IMR-90 (cell line): ENCODE measurements around the gene TMEM181. TPM values are rescaled to one million over a fixed set of nuclear protein-coding genes. Genes with fewer than 3 reads are reported as not detected.

ENCODE experiments used
- ATAC-seq: fragments of 200-7000 bp; cut with Tn5 transposase; 2 replicates; pipeline ENCODE4 v1.9.1; 2020; ENCODE audit warnings: low read depth, mild to moderate bottlenecking, moderate library complexity
- BruUV-seq: library from RNA; stranded (reverse); fragments of 400-500 nt; replicated peaks from 2 replicates; lab custom pipeline; 2021; lab: Mats Ljungman, UMichigan
- CTCF ChIA-PET: fragments of 300-600 bp; formaldehyde crosslinking; extraction: SDS; loops from one replicate; lab custom pipeline; 2021; ENCODE audit warnings: antibody characterized with exemption; lab: Yijun Ruan, JAX
- POLR2A ChIA-PET: fragments of 300-600 bp; sonication (Branson Sonifier 250); formaldehyde crosslinking; loops from one replicate; lab custom pipeline; 2022; ENCODE audit warnings: antibody characterized with exemption; ENCODE audit not compliant: unreplicated experiment; lab: Charles Lee
- DNase-seq: peaks from one replicate; pipeline ENCODE4 v3.0.0; 2013
- H2AFZ ChIP-seq: replicated peaks from 2 replicates; pipeline ENCODE3; 2013; ENCODE audit warnings: low read length, mild to moderate bottlenecking; ENCODE audit not compliant: poor library complexity
- H2AK5ac ChIP-seq: 2 replicates; pipeline ENCODE4 v1.6.1; 2013; ENCODE audit warnings: low read depth, low read length, inconsistent platforms
- H2AK9ac ChIP-seq: replicated peaks from 2 replicates; pipeline ENCODE3; 2013; ENCODE audit warnings: mild to moderate bottlenecking, low read depth, low read length, moderate library complexity; ENCODE audit not compliant: poor library complexity
- H2BK120ac ChIP-seq: 2 replicates; pipeline ENCODE4 v1.6.1; 2013; ENCODE audit warnings: low read depth, low read length, inconsistent platforms
- H2BK15ac ChIP-seq: 3 replicates; pipeline ENCODE4 v1.6.1; 2013; ENCODE audit warnings: low read depth, low read length, inconsistent platforms
- H2BK20ac ChIP-seq: 2 replicates; pipeline ENCODE4 v1.6.1; 2013; ENCODE audit warnings: low read depth, mild to moderate bottlenecking, inconsistent platforms, low read length, moderate library complexity
- H2BK5ac ChIP-seq: 2 replicates; pipeline ENCODE4 v1.6.1; 2013; ENCODE audit warnings: mild to moderate bottlenecking, low read depth, low read length, inconsistent platforms; ENCODE audit not compliant: poor library complexity, severe bottlenecking
- H3K14ac ChIP-seq: replicated peaks from 2 replicates; pipeline ENCODE4 v1.6.1; 2013; ENCODE audit warnings: low read depth, low read length, inconsistent platforms
- H3K18ac ChIP-seq: 2 replicates; pipeline ENCODE4 v1.6.1; 2013; ENCODE audit warnings: low read depth, low read length, control low read depth
- H3K23ac ChIP-seq: 2 replicates; pipeline ENCODE4 v1.6.1; 2013; ENCODE audit warnings: low read depth, low read length, inconsistent platforms
- H3K27ac ChIP-seq: 2 replicates; pipeline ENCODE4 v1.5.1; 2013; ENCODE audit warnings: mild to moderate bottlenecking, control low read depth, low read length; ENCODE audit not compliant: insufficient read depth
- H3K27me3 ChIP-seq: 2 replicates; pipeline ENCODE4 v1.6.1; 2013; ENCODE audit warnings: low read length; ENCODE audit not compliant: control insufficient read depth, insufficient read depth
- H3K36me3 ChIP-seq: 2 replicates; pipeline ENCODE4 v1.6.1; 2013; ENCODE audit warnings: low read length, mixed read lengths; ENCODE audit not compliant: control insufficient read depth, insufficient read depth
- H3K4ac ChIP-seq: 2 replicates; pipeline ENCODE4 v1.6.1; 2013; ENCODE audit warnings: low read depth, low read length, inconsistent platforms
- H3K4me1 ChIP-seq: 2 replicates; pipeline ENCODE4 v1.6.1; 2013; ENCODE audit warnings: low read length, mixed read lengths; ENCODE audit not compliant: control insufficient read depth, insufficient read depth
- H3K4me2 ChIP-seq: 2 replicates; pipeline ENCODE4 v1.6.1; 2013; ENCODE audit warnings: low read depth, mild to moderate bottlenecking, control low read depth, low read length, moderate library complexity
- H3K4me3 ChIP-seq: 2 replicates; pipeline ENCODE4 v1.5.1; 2013; ENCODE audit warnings: low read depth, mild to moderate bottlenecking, control low read depth, low read length, moderate library complexity; ENCODE audit not compliant: insufficient read depth
- H3K56ac ChIP-seq: 2 replicates; pipeline ENCODE4 v1.6.1; 2013; ENCODE audit warnings: low read length, inconsistent platforms; ENCODE audit not compliant: insufficient read depth; ENCODE audit errors: extremely low read depth
- H3K79me1 ChIP-seq, 2 experiments: 2 replicates each; pipeline ENCODE4 v1.6.1; 2013; ENCODE audit warnings: low read length in 2 of 2, inconsistent platforms in 1 of 2, low read depth in 1 of 2
- H3K9ac ChIP-seq: 2 replicates; pipeline ENCODE4 v1.6.1; 2013; ENCODE audit warnings: low read depth, low read length, control low read depth
- H3K9me1 ChIP-seq: 2 replicates; pipeline ENCODE4 v1.6.1; 2013; ENCODE audit warnings: low read length, inconsistent platforms; ENCODE audit not compliant: insufficient read depth
- H3K9me3 ChIP-seq: 2 replicates; pipeline ENCODE4 v1.6.1; 2013; ENCODE audit warnings: low read length; ENCODE audit not compliant: control insufficient read depth, insufficient read depth
- H4K20me1 ChIP-seq: 2 replicates; pipeline ENCODE4 v1.6.1; 2013; ENCODE audit warnings: low read length, inconsistent platforms; ENCODE audit not compliant: insufficient read depth
- H4K5ac ChIP-seq: 2 replicates; pipeline ENCODE4 v1.6.1; 2013; ENCODE audit warnings: mild to moderate bottlenecking, low read depth, low read length, control low read depth
- H4K8ac ChIP-seq, 2 experiments: 2 replicates each; pipeline ENCODE4 v1.6.1; 2013; ENCODE audit warnings: low read depth in 2 of 2, low read length in 2 of 2, control low read depth in 1 of 2, inconsistent platforms in 1 of 2
- H4K91ac ChIP-seq: 2 replicates; pipeline ENCODE4 v1.6.1; 2013; ENCODE audit warnings: low read depth, low read length, inconsistent platforms; ENCODE audit not compliant: insufficient read depth
- BHLHE40 ChIP-seq: fragments of 150-350 bp; IDR thresholded peaks from 2 replicates; pipeline ENCODE4 v1.6.1; 2016; ENCODE audit warnings: mild to moderate bottlenecking, low read depth, low read length
- CEBPB ChIP-seq: IDR thresholded peaks from 2 replicates; pipeline ENCODE4 v1.6.1; 2012; ENCODE audit warnings: low read depth, low read length, improper control_type of control experiment
- CTCF ChIP-seq: conservative IDR thresholded peaks from 2 replicates; pipeline ENCODE4 v1.5.1; 2012; ENCODE audit warnings: mild to moderate bottlenecking, low read depth, low read length, improper control_type of control experiment
- FOS ChIP-seq: fragments of 150-350 bp; IDR thresholded peaks from 2 replicates; pipeline ENCODE4 v1.6.1; 2016; ENCODE audit warnings: low read depth, low read length
- MAFK ChIP-seq: IDR thresholded peaks from 2 replicates; pipeline ENCODE4 v1.6.1; 2012; ENCODE audit warnings: low read depth, low read length, improper control_type of control experiment
- MAZ ChIP-seq: IDR thresholded peaks from 2 replicates; pipeline ENCODE4 v1.6.1; 2012; ENCODE audit warnings: low read depth, mild to moderate bottlenecking, low read length, improper control_type of control experiment, moderate library complexity, borderline replicate concordance
- MXI1 ChIP-seq: IDR thresholded peaks from 2 replicates; pipeline ENCODE4 v1.6.1; 2012; ENCODE audit warnings: low read depth, mild to moderate bottlenecking, low read length, moderate library complexity, borderline replicate concordance
- NFE2L2 ChIP-seq: fragments of 150-350 bp; IDR thresholded peaks from 2 replicates; pipeline ENCODE4 v1.6.1; 2016; ENCODE audit warnings: low read depth, mild to moderate bottlenecking, low read length
- POLR2A ChIP-seq: IDR thresholded peaks from 2 replicates; pipeline ENCODE4 v1.6.1; 2012; ENCODE audit warnings: mild to moderate bottlenecking, low read depth, low read length
- RAD21 ChIP-seq: IDR thresholded peaks from 2 replicates; pipeline ENCODE4 v1.6.1; 2012; ENCODE audit warnings: low read length, improper control_type of control experiment
- RCOR1 ChIP-seq: IDR thresholded peaks from 2 replicates; pipeline ENCODE4 v1.6.1; 2012; ENCODE audit warnings: mild to moderate bottlenecking, low read length, improper control_type of control experiment; ENCODE audit not compliant: insufficient replicate concordance
- RFX5 ChIP-seq: IDR thresholded peaks from 2 replicates; pipeline ENCODE4 v1.8.0; 2012; ENCODE audit warnings: low read depth, mild to moderate bottlenecking, low read length, moderate library complexity
- SMC3 ChIP-seq: fragments of 150-350 bp; IDR thresholded peaks from 2 replicates; pipeline ENCODE4 v1.6.1; 2016; ENCODE audit warnings: low read depth, mild to moderate bottlenecking, antibody characterized with exemption, low read length, moderate library complexity
- USF2 ChIP-seq: fragments of 150-350 bp; IDR thresholded peaks from 2 replicates; pipeline ENCODE4 v1.6.1; 2017; ENCODE audit warnings: mild to moderate bottlenecking, antibody characterized with exemption, low read length, low read depth
- WGBS, 2 experiments: methylation state at CpG; one replicate each; pipeline versions ENCODE4 v1.1.5 to v1.1.7; 2013; ENCODE audit warnings: missing lambda C conversion rate in 2 of 2; ENCODE audit not compliant: insufficient read length in 1 of 2; ENCODE audit errors: extremely low coverage in 2 of 2; 5-methylcytosine and 5-hydroxymethylcytosine counted together
- dilution Hi-C: fragments of 300-500 bp; cut with HindIII; formaldehyde crosslinking; loops from one replicate; pipeline ENCODE4 v1.14.3; 2018; ENCODE audit warnings: low sequenced_read_pairs; ENCODE audit not compliant: unreplicated experiment
- in situ Hi-C: fragments of 300-500 bp; cut with MboI; formaldehyde crosslinking; loops from 3 replicates; pipeline ENCODE4 v1.14.3; 2019; ENCODE audit warnings: low sequenced_read_pairs, inconsistent platforms, mixed read lengths
- intact Hi-C: fragments of 100-400 bp; cut with micrococcal nuclease; formaldehyde crosslinking; loops from 2 replicates; pipeline ENCODE4 v1.10.0; 2022
- polyA plus RNA-seq, 3 experiments: library from polyadenylated mRNA; depleted of rRNA; stranded (reverse); fragments of >200 nt; gene quantifications; 2 replicates each; pipeline ENCODE4 v1.2.3, GENCODE V29; 2012; ENCODE audit warnings: low replicate concordance in 1 of 3
- total RNA-seq: library from RNA; depleted of rRNA; stranded (reverse); fragments of >200 nt; gene quantifications from 2 replicates; pipeline ENCODE4 v1.2.3, GENCODE V29; 2012

The TMEM181 gene
- total and polyA plus RNA-seq, 2 of the 4 experiments (the other 2 are of a cell fraction): 22.8 to 27.8 TPM

- TF ChIP-seq BHLHE40: no peak
- no peak for TF ChIP-seq RAD21
These were observed 93.9 kb downstream of the TMEM181 start (continued) for GRCh38 chr6:158653577-158654354.

GRCh38 chr6:158654498-158654897 lies 94.6 kb downstream of the TMEM181 start:
- CTCF ChIA-PET: no interaction called here
- intact Hi-C loops: no loop called here
- peak; percentile 90 for TF ChIP-seq USF2
- no peak; the same call in 1 of the 2 replicates for TF ChIP-seq POLR2A
- peak; percentile 75 for TF ChIP-seq BHLHE40
- peak; percentile 80 for TF ChIP-seq FOS
- no peak for TF ChIP-seq CEBPB
- TF ChIP-seq MAFK: no peak
- peak; percentile 28; the same call in 1 of the 2 replicates for TF ChIP-seq NFE2L2
- TF ChIP-seq RFX5: no peak
- peak; percentile 63 for TF ChIP-seq MAZ
- TF ChIP-seq RCOR1: no peak
- TF ChIP-seq SMC3: no peak
- no peak for TF ChIP-seq CTCF
- peak; percentile 88 for TF ChIP-seq MXI1

More at GRCh38 chr6:158654498-158654897, 94.6 kb downstream of the TMEM181 start:
- Histone ChIP-seq H4K91ac (peak overlapping the region; percentile 98), H4K8ac (peak overlapping the region; percentile 84 to 89), H2BK20ac (peak overlapping the region; percentile 95), H3K56ac (peak overlapping the region; percentile 88), H3K18ac (peak overlapping the region; percentile 88), H3K27ac (peak overlapping the region; percentile 93), H2AK9ac (peak overlapping the region; percentile 83), H2BK120ac (peak overlapping the region; percentile 94), H3K14ac (peak overlapping the region; percentile 80), H3K4ac (peak overlapping the region; percentile 90), H2BK5ac (peak overlapping the region; percentile 90), H3K36me3 (no peaks in the 10 kb centered on the region), H4K5ac (peak overlapping the region; percentile 83), H3K23ac (peak overlapping the region; percentile 88), H3K79me1 (0 out of 4 replicates have a peak, but pooled peaks cover 0 to 20% of the 10 kb centered on the region in 2 experiments), H3K4me2 (peak overlapping the region; percentile 30), H3K9me3 (no peaks in the 10 kb centered on the region), H3K4me3 (no peak overlapping the region), H4K20me1 (no peaks in the 10 kb centered on the region), H2AK5ac (peak overlapping the region; percentile 97), H3K4me1 (peaks cover 29% of the 10 kb centered on the region), H3K9me1 (peaks cover 13% of the 10 kb centered on the region), H3K27me3 (no peaks in the 10 kb centered on the region), H2BK15ac (peak overlapping the region; percentile 91), H3K9ac (peak overlapping the region; percentile 34), H2AFZ (peak overlapping the region; percentile 81)
- dilution Hi-C loops: no loop called here
- no CpG with 5 or more reads among the region's 6 CpGs for WGBS, 2 experiments
- POLR2A ChIA-PET: interaction anchor here (0.6 to 0.9 kb wide), 2 partner anchors 10 to 389 kb away, joined by 3 read pairs; partner anchors contain the start of gene DYNLT1
- peak; percentile 89 for ATAC-seq
- peak; percentile 94 for DNase-seq
- in situ Hi-C loops: no loop called here
- BruUV-seq: no TSS peak
